Measurements from ENCODE around the gene SMPD4.
"Not testable (repeated sequence)": the region's sequence is repeated elsewhere in the genome, so short reads cannot be mapped to it uniquely, and the experiment has no call there.

Gene SMPD4

DNA sequence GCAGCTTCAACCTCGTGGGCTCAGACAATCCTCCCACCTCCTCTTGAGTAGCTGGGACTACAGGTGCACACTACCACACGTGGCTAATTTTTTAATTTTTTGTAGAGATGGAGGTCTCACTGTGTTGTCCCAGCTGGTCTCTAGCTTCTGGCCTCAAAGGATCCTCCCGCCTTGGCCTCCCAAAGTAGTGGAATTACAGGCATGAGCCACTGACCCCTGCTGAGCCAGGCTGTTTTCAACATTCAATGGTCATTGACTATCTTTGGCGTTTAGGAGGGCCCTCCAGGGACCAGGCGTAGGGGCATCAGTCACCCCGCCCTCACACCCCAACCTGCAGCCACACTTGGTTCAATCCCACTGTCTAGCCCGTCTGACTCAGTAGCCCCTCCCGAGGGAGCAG lies 5.9 kb upstream of the SMPD4 start:
- in situ Hi-C loops (cut with MboI; ENCODE audit: low sequenced_read_pairs): no loop called here

DNA sequence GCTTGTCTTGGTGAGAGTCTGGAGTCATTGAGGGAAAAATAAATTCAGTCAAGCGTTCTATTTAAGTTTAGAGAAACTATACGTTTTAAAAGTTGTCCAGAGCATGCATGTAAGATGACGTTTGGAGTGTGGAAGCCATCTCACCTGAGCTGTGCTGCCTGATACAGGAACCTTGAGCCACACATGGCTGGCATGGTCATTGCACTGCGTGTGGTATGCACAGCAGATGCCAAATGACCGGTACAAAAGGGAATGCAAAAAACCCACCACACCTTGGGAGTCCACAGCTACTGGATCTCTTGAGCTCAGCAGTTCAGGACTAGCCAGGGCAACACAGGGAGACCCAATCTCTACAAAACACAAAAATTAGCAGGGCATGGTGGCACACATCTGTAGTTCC lies 5.0 kb upstream of the SMPD4 start:
- in situ Hi-C loops (cut with MboI; ENCODE audit: low sequenced_read_pairs): no loop called here

DNA sequence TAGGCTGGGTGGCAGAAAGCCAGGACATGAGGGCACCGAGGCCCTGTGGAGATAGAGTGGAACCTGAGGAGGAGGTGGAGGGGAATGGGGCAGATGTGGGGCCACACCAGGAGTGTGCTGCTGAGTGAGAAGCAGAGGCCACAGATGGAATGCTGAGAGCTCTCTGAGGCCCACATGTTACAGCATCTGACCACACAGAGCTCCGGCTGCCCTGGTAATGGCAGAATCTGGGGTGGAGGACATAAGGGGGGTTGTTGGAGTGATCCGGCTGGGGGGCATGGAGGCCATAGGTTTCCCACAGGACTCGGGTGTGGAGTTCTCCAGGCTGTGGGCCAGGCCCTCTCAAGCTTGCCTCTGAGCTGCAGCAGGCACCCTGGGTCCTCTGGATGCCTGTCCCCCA lies 4.5 kb upstream of the SMPD4 start:
- in situ Hi-C loops (cut with MboI; ENCODE audit: low sequenced_read_pairs): no loop called here

DNA sequence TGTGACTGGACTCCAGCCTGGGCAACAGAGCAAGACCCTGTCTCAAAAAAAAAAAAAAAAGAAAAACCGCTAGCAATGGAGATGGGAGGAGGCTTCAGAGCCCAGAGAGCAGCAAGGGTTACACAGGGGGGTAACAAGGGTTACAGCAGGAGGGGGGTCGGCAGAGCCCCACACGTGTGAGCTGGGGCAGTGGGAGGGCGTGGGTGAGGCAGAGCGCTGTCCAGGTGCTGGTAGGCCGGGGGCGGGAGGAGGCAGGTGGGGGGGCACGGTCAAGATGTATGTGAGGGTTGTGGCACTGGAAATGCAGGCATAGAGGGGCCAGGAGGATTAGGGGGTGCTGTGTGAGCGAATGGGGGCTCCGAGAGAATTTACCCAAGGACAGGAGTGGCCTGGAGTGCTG lies 4.0 kb upstream of the SMPD4 start:
- in situ Hi-C loops (cut with MboI; ENCODE audit: low sequenced_read_pairs): no loop called here

DNA sequence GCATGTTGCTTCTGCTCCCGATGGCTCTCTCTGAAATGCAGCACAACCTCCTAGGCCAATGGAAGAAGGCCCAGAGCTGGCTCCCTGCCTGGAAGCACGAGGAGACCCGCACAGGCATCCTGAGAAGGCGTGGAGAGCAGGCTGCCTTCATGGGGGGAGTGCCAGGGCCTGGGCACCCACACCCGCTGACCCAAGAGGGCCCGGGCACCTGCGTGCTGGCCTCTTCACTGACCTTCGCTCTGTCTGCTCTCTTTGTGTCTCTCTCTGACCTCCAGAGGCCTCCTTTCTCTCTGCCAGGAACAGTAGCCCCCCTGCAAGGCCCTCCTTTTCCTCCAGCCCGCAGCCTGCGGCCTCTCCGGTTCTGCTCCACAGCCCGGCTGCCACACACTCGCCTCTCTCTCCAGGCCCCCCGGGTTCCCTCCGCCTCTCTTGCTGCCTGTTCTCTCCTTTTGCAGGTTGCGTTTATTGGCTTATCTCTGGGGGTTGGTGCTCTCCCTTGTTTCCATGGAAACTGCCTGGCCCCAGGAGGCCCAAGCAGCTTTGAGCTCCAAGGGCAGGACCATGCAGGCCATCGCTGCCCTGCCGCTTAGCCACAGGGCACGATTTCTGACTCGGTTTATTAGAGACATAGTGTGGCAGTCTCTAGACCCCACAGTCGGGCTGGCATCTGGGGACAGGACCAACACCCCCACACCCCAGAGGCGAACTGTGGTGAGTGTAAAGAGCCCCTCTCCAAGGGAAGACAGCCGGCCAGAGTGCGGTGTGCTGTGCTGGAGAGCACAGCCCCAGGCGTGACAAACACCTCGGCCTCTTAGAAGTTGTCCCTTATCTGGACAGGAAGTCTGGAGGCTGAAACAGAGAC lies 2.3 kb upstream of the SMPD4 start:
- in situ Hi-C loops (cut with MboI; ENCODE audit: low sequenced_read_pairs): no loop called here

DNA sequence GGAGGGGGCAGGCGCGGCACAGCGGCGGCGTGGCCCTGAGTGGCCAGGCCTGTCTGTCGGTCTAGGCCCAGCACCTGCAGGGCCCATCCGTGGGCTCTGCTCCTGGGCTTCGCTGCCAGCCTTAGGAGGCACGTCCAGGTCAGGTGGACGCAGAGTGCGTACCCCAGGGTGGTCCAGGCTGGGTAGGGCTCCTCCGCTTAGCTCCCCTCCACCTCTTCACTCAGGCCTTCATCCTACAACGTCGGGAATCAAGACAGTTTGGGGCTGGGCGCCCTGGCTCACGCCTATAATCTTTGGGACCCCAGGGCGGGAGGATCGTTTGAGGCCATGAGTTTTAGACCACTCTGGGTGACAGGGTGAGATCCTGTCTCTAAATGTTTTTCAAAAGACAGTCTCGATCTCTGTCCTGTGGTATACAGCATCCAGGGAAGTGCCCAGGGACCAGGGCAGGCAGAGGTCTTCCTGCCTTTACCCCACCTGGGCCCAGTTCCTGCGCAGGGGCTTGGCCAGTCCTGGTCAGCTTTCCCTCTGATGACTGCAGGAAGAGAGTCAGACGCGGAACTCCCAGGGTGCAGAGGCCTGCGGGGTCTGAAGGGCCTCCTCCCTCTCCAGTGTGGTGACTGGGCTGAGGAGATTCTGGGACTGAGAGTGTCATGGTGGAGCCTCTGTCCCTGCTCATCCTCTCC lies 1.6 kb upstream of the SMPD4 start:
- in situ Hi-C loops (cut with MboI; ENCODE audit: low sequenced_read_pairs): not testable (repeated sequence)

DNA sequence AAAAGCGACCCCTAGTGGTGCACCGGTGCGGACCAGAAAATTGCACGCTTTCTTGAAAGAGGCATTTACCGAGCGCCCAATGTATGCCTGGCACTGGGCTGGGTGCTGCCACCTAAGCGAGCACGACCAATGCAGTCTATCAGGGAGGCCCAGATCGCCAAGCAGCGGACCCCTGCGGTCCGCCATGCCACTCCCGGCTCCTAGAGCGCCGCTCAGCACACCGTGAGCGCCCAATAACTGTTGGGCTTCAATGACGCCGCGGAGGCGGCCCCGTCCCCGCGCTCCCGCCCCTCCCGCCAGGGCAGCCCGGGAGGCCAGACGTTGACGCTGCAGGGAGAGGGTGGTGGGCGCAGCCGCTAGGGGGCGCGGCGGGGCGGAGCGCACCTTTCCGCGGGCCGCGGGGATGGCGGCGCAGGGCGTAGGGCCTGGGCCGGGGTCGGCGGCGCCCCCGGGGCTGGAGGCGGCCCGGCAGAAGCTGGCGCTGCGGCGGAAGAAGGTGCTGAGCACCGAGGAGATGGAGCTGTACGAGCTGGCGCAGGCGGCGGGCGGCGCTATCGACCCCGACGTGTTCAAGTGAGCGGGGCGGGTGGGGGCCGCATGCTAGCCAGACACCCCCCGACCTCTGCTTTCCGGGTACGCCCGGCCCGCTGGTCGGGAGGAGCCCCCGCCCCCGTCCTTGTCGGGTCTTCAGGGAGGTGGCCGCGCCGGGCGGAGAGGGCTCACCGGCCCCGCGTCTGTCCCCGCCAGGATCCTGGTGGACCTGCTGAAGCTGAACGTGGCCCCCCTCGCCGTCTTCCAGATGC lies 679 bp upstream of the SMPD4 start, which contains the start of gene MZT2B:
Gene MZT2B (plus strand): TSS at position 383 of the 803 bp plus-strand sequence. CDS start 21 bp downstream, at position 404.
- in situ Hi-C loops (cut with MboI; ENCODE audit: low sequenced_read_pairs): not testable (repeated sequence)

DNA sequence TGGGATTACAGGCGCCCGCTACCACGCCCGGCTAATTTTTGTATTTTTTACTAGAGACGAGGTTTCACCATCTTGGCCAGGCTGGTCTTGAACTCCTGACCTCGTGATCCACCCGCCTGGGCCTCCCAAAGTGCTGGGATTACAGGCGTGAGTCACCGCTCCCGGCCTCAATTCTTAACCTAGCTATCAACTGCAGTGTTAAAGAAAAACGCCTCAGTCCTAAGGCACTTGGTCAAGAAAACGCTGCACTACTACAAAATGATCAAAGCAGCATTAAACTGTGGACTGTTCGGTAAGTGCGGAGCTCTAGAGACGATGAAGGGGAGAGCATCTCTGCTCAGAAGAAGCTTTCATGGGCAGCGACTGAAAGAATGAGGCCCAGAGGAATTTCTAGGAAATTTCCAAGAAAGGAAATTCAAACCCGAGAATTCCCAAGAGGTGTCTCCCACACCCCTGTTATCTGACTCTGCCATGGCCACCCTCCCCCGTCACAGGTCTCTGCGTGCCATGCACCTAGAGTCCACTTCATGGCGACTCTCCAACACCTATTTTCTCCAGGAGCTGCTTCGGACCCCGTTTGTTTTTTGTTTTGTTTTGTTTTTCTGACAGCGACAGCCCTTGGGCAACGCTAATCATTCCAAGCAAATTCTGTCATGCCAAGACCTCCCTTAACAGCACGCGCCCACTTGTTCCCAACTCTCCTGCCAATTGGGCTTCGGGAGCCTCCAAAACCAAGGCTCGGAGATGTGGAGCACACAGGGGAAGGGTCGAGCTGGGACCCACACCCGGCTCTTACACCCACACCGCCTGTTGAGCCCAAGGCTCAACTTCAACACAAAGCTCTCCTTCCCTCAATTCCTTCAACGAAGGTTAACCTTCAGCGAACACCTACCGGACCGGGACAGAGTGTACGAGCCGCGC lies 738 bp downstream of the SMPD4 start:
- in situ Hi-C loops (cut with MboI; ENCODE audit: low sequenced_read_pairs): not testable (repeated sequence)

DNA sequence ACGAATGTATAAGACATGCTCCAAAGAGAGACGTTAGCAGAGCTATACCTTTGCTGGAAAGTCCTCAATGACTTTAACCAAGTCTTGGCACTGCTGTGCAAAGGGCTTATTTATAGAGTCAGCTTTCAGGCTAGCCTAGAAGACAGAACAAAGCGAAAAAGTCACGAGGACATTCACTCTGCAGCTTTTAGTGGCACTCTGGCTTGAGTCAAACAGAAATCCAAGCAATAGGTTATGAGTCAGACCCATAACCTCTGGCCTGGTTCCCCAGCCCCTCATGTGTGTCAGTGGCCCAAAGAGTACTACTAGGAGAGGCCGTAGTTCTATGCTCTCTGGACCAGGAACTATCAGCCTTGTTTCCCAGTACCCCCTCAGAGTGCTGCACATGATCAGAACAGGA lies 6.5 kb downstream of the SMPD4 start:
- in situ Hi-C loops (cut with MboI; ENCODE audit: low sequenced_read_pairs): not testable (repeated sequence)

DNA sequence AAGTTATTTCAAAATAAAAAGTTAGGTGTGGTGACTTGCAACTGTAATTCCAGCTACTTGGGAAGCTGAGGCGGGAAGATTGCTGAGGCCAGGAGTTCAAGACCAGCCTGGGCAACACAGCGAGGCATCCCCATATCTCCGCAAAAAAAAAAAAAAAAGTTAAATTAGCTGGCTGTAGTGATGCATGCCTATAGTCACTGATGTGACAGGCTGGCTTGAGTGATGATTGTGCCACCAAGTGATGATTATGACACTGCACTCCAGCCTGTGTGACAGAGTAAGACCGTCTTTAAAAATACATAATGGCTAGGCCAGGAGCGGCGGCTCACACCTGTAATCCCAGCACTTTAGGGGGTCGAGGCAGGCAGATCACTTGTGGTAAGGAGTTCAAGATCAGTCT lies 11.5 kb downstream of the SMPD4 start:
- in situ Hi-C loops (cut with MboI; ENCODE audit: low sequenced_read_pairs): no loop called here

DNA sequence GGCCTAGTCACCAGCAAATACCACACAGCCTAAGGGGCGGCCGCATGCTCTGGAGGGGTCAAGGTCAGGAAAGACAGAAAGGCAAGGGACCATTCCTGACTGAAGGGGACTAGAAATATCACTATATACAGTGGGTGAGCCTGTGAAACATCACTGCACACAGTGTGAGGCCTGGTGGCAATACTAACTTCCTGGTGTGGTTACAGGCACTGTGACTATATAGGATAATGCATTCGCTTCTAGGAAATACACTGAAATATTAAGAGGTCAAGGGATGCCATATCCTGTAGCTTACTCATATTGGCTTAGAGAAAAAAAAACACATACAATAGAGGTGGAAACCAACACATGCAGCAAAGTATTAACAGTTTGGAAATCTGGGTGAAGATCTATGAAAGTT lies 12.2 kb downstream of the SMPD4 start:
- in situ Hi-C loops (cut with MboI; ENCODE audit: low sequenced_read_pairs): not testable (repeated sequence)

DNA sequence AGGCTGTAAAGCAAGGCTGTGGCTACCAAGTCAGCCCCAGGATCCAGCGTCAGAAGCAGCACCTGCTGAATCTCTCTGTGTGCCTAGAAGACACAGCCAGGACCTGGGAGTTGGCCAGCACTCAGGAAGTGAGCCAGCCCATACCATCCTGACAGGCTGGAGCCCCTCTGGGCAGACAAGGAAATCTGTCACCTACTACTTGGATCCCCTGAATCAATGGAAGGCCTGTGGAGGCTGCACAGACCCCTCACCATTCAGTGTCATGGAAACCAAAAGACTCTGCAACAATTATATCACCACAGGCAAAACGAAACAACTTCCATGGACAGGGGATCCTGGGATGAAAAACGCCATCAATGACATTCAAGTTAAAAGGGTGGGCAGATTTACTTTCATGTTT lies 14.8 kb downstream of the SMPD4 start:
- in situ Hi-C loops (cut with MboI; ENCODE audit: low sequenced_read_pairs): not testable (repeated sequence)

DNA sequence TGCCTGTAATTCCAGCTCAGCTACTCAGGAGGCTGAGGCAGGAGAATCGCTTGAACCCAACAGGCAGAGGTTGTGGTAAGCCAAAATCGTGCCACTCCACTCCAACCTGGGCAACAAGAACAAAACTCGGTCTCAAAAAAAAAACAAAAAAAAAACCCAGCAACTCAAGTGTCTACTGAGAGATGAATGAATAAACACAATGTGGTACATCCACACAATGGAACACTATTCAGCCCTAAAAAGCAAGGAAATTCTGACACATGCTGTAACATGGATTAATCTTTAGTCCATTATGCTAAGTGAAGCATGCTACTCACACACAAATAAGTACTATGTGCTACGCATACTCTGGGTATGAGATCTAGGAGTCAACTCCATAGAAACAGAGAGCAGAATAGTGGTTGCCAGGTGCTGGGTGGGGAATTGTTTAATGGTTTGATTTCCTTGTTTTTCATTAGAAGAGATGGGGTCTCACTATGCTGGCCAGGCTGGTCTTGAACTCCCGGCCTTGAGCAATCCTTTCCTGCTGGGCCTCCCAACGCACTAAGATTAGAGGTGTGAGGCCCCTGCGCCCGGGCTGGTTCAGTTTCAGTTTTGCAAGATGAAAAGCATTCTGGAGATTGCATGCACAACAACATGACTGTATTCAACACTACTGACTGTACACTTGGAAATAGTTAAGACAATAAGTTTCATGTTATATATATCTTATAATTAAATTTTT lies 15.9 kb downstream of the SMPD4 start:
- in situ Hi-C loops (cut with MboI; ENCODE audit: low sequenced_read_pairs): no loop called here

DNA sequence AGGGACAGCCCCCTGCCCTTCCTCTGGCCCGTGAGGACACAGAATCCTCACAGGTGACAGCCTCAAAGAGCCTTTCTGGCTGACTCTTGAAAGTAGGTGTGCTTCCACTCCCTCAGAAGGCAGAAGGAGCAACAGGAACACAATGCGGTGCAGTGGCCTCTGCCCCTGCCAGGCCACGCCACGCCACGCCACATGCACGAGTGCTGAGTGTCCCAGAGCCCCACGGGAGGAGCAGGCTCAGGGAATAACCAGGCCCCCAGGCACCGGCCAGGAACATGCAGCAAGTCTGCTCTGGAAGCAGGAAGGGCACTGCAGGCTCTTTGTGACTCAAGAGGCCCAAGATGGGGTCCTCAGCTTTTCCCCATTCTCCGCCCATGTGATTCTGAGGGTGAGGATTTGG lies 18.4 kb downstream of the SMPD4 start:
- in situ Hi-C loops (cut with MboI; ENCODE audit: low sequenced_read_pairs): no loop called here

DNA sequence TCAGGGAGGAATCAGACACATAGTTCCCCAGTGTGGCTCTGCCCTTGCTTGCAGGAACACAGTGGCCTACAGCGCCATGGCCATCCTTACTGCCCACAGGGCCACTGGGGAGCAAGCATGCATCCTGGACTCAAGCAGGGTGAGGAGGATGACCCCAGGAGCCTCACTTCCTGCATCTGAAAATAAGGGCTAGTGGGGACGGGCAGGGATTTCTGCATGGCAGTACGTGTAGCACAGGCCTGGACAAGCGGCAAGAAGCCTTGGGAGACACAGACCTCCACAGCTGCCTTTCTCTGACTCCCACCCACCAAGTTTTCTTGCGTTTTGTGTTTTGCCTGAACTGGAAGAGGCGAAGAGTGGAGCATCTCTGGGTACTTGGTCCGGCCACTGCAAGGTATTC lies 18.9 kb downstream of the SMPD4 start:
- in situ Hi-C loops (cut with MboI; ENCODE audit: low sequenced_read_pairs): not testable (repeated sequence)

DNA sequence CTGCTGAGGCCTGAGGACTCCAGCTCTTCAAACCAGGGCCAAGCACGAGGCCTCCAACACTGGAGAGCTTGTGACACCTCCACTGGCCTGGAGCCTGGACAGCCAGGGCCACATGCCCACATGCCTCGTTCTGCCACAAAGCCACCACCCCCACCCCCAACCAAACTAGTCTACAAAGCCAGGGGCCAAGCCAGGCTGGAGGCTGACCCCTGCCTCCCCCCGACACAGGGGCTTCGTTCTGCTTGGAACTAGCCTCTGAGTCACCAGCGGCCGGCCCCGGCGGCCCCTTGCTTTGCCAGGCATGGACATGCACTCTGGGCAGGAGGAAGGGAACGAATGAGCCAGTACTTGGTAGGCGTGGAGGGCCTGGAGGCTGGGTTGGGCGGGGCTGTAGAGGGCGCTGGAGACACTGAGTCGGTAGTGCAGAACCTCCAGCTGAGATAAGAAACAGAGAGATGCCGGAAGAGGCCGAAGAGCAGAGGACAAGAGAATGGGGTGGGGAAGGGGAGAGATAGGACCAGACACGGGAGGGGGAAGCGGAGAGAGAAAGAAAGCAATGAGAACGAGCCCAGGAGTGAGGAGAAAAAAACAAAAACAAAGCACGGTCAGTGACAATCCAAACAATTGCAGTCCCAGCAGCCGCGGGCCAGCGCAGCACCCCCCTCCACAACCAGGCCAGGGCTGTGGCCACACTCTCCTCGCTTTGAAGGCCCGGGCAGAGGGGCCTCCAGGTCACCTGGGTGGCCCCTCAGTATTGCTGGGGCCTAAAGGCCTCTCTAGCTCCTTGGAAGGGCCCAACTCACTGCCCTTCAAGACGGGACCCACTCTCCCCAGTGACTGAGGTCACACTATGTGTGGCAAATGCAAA lies 20.3 kb downstream of the SMPD4 start:
- in situ Hi-C loops (cut with MboI; ENCODE audit: low sequenced_read_pairs): not testable (repeated sequence)

DNA sequence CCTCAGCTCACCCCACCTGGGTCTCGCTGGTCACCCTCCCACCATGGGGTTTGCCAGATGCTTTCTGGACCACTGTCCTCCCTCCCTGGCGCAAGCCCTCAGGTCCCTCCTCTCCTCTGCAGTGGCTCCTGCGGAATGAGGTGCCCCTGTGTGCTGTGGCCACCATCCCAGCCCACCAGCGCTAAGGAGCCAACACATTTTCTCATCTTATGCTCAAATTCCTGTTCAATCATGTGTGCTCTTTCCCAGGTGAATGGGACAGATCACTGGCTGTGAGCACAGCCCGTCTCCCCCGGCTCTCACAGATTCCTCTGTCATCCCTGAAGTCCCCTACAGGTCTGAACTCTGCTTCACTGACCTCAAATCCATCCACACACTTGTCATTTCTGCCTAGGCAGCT lies 21.3 kb downstream of the SMPD4 start:
- in situ Hi-C loops (cut with MboI; ENCODE audit: low sequenced_read_pairs): no loop called here

DNA sequence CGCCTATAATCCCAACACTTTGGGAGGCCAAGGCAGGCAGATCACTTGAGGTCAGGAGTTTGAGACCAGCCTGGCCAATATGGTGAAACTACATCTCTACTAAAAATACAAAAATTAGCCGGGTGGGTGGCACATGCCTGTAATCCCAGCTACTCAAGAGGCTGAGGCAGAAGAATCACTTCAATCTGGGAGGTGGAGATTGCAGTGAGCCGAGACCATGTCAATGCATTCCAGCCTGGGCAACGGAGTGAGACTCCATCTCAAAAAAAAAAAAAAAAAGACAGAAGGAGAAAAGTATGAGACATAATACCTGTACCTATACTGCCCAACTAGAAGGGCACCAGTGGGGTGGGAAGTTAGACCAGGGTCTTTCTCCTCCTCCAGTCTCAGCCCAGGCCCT lies 22.0 kb downstream of the SMPD4 start:
- in situ Hi-C loops (cut with MboI; ENCODE audit: low sequenced_read_pairs): not testable (repeated sequence)

DNA sequence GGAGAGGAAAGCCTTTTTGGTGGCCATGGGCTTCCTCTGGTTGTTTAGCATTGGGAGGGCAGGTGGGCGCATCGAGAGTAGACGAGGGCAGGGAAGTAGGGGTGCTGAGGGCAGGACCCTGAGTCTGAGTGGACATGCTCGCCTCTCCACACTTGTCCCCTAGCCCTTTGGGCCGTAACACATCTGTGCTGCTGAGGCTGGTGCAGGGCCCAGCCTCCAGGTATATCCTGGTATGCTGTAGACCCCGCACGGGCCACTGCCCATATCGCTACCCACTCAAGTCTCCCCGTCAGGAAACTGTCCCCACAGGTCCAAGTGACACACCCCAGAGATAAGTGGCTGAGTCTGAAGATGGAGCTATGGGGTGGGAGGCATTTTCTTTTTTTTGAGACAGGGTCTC lies 22.8 kb downstream of the SMPD4 start:
- in situ Hi-C loops (cut with MboI; ENCODE audit: low sequenced_read_pairs): no loop called here
